Activated T-cell treated with anti-CD3 and anti-CD28 coated beads for 24 hours (primary cell): ENCODE data around the gene TRAPPC13.
"Not testable (repeated sequence)": the region's sequence is repeated elsewhere in the genome, so short reads cannot be mapped to it uniquely, and the experiment has no call there.

Source experiments
- DNase-seq: peaks from one replicate; pipeline ENCODE4 v3.0.0-alpha.2; 2020; ENCODE audit warnings: low read depth

The TRAPPC13 gene

GRCh38 chr5:65676056-65676455, 51.2 kb downstream of the TRAPPC13 start:
- DNase-seq, result not testable (repeated sequence)

GRCh38 chr5:65682148-65682547, 57.3 kb downstream of the TRAPPC13 start:
- DNase-seq, result no peak

GRCh38 chr5:65693121-65693520, 68.3 kb downstream of the TRAPPC13 start:
- DNase-seq, result no peak

GRCh38 chr5:65695162-65695755, 70.4 kb downstream of the TRAPPC13 start:
- no peak for DNase-seq

GRCh38 chr5:65695896-65696295, 71.1 kb downstream of the TRAPPC13 start:
- no peak for DNase-seq

- DNase-seq, result no peak
Observed at GRCh38 chr5:65696892-65697291, 72.1 kb downstream of the TRAPPC13 start.

GRCh38 chr5:65699338-65699737, 74.5 kb downstream of the TRAPPC13 start:
- no peak for DNase-seq

GRCh38 chr5:65702036-65702435, 77.2 kb downstream of the TRAPPC13 start:
- no peak for DNase-seq

- no peak for DNase-seq
Observed at GRCh38 chr5:65704621-65705239, 79.9 kb downstream of the TRAPPC13 start.

GRCh38 chr5:65707663-65708062, 82.8 kb downstream of the TRAPPC13 start:
- no peak for DNase-seq

GRCh38 chr5:65708145-65708544, 83.3 kb downstream of the TRAPPC13 start:
- no peak for DNase-seq
